ES-I3 (cell line): Measurements from ENCODE around the gene TMEM238.
"Not testable (repeated sequence)": the region's sequence is repeated elsewhere in the genome, so short reads cannot be mapped to it uniquely, and the experiment has no call there.

ENCODE experiments used
- H3K36me3 ChIP-seq: 2 replicates; pipeline ENCODE4 v1.6.1; 2013; ENCODE audit warnings: mild to moderate bottlenecking, low read length, control low read depth, moderate library complexity; ENCODE audit not compliant: insufficient read depth
- H3K4me1 ChIP-seq: 2 replicates; pipeline ENCODE4 v1.6.1; 2013; ENCODE audit warnings: mild to moderate bottlenecking, control low read depth, low read length; ENCODE audit not compliant: insufficient read depth
- H3K9ac ChIP-seq: 2 replicates; pipeline ENCODE4 v1.6.1; 2013; ENCODE audit warnings: low read depth, mild to moderate bottlenecking, low read length, moderate library complexity
- H3K9me3 ChIP-seq: 2 replicates; pipeline ENCODE4 v1.6.1; 2013; ENCODE audit warnings: mild to moderate bottlenecking, low read length, moderate library complexity; ENCODE audit not compliant: control insufficient read depth, insufficient read depth

The TMEM238 gene

GRCh38 chr19:55408533-55408872, 24.4 kb upstream of the TMEM238 start:
- Histone ChIP-seq H3K9me3 (0 out of 2 replicates have a peak, but pooled peaks cover 4% of the 10 kb centered on the region), H3K9ac (peak overlapping the region; percentile 32), H3K36me3 (peaks cover 24% of the 10 kb centered on the region), H3K4me1 (peaks cover 10% of the 10 kb centered on the region; the same call in 1 of the 2 replicates)

- Histone ChIP-seq H3K36me3 (peaks cover 28% of the 10 kb centered on the region), H3K9me3 (0 out of 2 replicates have a peak, but pooled peaks cover 4% of the 10 kb centered on the region), H3K9ac (peak overlapping the region; percentile 94), H3K4me1 (peaks cover 10% of the 10 kb centered on the region; the same call in 1 of the 2 replicates)
Observed at GRCh38 chr19:55407800-55408532, 23.9 kb upstream of the TMEM238 start.

GRCh38 chr19:55407550-55407799, 23.4 kb upstream of the TMEM238 start, which contains the start of gene UBE2S:
Gene UBE2S (minus strand): TSS chr19:55407788. CDS start chr19:55407589, 199 bp downstream.
- not testable (repeated sequence) for H3K9me3 ChIP-seq
- peaks cover 33% of the 10 kb centered on the region for H3K36me3 ChIP-seq
- peaks cover 10% of the 10 kb centered on the region; the same call in 1 of the 2 replicates for H3K4me1 ChIP-seq

GRCh38 chr19:55406826-55407549, 22.9 kb upstream of the TMEM238 start:
- peaks cover 10% of the 10 kb centered on the region; the same call in 1 of the 2 replicates for H3K4me1 ChIP-seq
- peak overlapping the region; percentile 94 for H3K9ac ChIP-seq
- H3K36me3 ChIP-seq, result peaks cover 38% of the 10 kb centered on the region
- 0 out of 2 replicates have a peak, but pooled peaks cover 4% of the 10 kb centered on the region for H3K9me3 ChIP-seq

More at GRCh38 chr19:55407550-55407799, 23.4 kb upstream of the TMEM238 start, which contains the start of gene UBE2S:
- H3K9ac ChIP-seq, result peak within 1 kb of the TSS; percentile 94

- Histone ChIP-seq H3K4me1 (peaks cover 10% of the 10 kb centered on the region; the same call in 1 of the 2 replicates), H3K36me3 (peaks cover 40% of the 10 kb centered on the region), H3K9me3 (0 out of 2 replicates have a peak, but pooled peaks cover 4% of the 10 kb centered on the region), H3K9ac (peak overlapping the region; percentile 94; the same call in 1 of the 2 replicates)
Observed at GRCh38 chr19:55406091-55406825, 22.2 kb upstream of the TMEM238 start.

- Histone ChIP-seq H3K9me3 (0 out of 2 replicates have a peak, but pooled peaks cover 4% of the 10 kb centered on the region), H3K4me1 (peaks cover 10% of the 10 kb centered on the region; the same call in 1 of the 2 replicates), H3K9ac (peak overlapping the region; percentile 94; the same call in 1 of the 2 replicates), H3K36me3 (peaks cover 43% of the 10 kb centered on the region)
Observed at GRCh38 chr19:55405638-55406037, 21.5 kb upstream of the TMEM238 start.

GRCh38 chr19:55402509-55402908, 18.4 kb upstream of the TMEM238 start:
- Histone ChIP-seq H3K36me3 (peaks cover 46% of the 10 kb centered on the region), H3K4me1 (peaks cover 10% of the 10 kb centered on the region; the same call in 1 of the 2 replicates), H3K9ac (no peak overlapping the region), H3K9me3 (no peaks in the 10 kb centered on the region)

- H3K9me3 ChIP-seq, H3K9ac ChIP-seq, H3K4me1 ChIP-seq: not testable (repeated sequence)
- peaks cover 42% of the 10 kb centered on the region for H3K36me3 ChIP-seq
Observed at GRCh38 chr19:55401390-55401789, 17.3 kb upstream of the TMEM238 start.

- Histone ChIP-seq H3K4me1 (peaks cover under 1% of the 10 kb centered on the region; the same call in 1 of the 2 replicates), H3K9ac (no peak overlapping the region), H3K9me3 (no peaks in the 10 kb centered on the region), H3K36me3 (peaks cover 33% of the 10 kb centered on the region)
Observed at GRCh38 chr19:55400281-55401087, 16.4 kb upstream of the TMEM238 start.

GRCh38 chr19:55398200-55398925, 14.3 kb upstream of the TMEM238 start:
- no peaks in the 10 kb centered on the region for H3K9me3 ChIP-seq
- H3K9ac ChIP-seq, result no peak overlapping the region
- H3K4me1 ChIP-seq, result peaks cover under 1% of the 10 kb centered on the region; the same call in 1 of the 2 replicates
- H3K36me3 ChIP-seq, result peaks cover 21% of the 10 kb centered on the region

GRCh38 chr19:55392820-55393761, 9.0 kb upstream of the TMEM238 start:
- no peak overlapping the region; the same call in none of the 2 replicates for H3K9ac ChIP-seq
- no peaks in the 10 kb centered on the region for H3K9me3 ChIP-seq
- H3K36me3 ChIP-seq, result peaks cover 4% of the 10 kb centered on the region; the same call in 1 of the 2 replicates
- H3K4me1 ChIP-seq, result peaks cover 19% of the 10 kb centered on the region
